AG04450 (cell line): ENCODE results near the gene EPHA5. TPM values are rescaled to one million over a fixed set of nuclear protein-coding genes. Genes with fewer than 3 reads are reported as not detected.

Experiments
- CTCF ChIA-PET: fragments of 300-600, 350-600 bp; formaldehyde crosslinking; extraction: SDS; loops from one replicate; lab custom pipeline; 2022; ENCODE audit warnings: antibody characterized with exemption, inconsistent platforms; lab: Charles Lee
- POLR2A ChIA-PET: fragments of 350-600 bp; formaldehyde crosslinking; extraction: SDS; loops from one replicate; lab custom pipeline; 2021; ENCODE audit warnings: antibody characterized with exemption, inconsistent platforms; lab: Yijun Ruan, JAX
- DNase-seq: peaks from one replicate; pipeline ENCODE4 v3.0.0-alpha.2; 2011; ENCODE audit warnings: low read depth, low spot score
- H3K27ac ChIP-seq: one replicate; pipeline ENCODE4 v1.5.1; 2012; ENCODE audit warnings: low read depth, low read length, control low read depth
- H3K27me3 ChIP-seq: one replicate; pipeline ENCODE4 v1.6.0; 2012; ENCODE audit warnings: low read length; ENCODE audit not compliant: control insufficient read depth, insufficient read depth
- H3K4me3 ChIP-seq: 2 replicates; pipeline ENCODE4 v1.5.1; 2011; ENCODE audit warnings: mild to moderate bottlenecking, low read depth, low read length, control low read depth
- H3K9me3 ChIP-seq: 2 replicates; pipeline ENCODE4 v1.5.1; 2012; ENCODE audit warnings: low read length; ENCODE audit not compliant: control insufficient read depth, insufficient read depth
- polyA plus RNA-seq: library from polyadenylated mRNA; depleted of rRNA; stranded (reverse); fragments of >200 nt; gene quantifications from 2 replicates; pipeline ENCODE4 v1.2.3, GENCODE V29; 2011
- TF ChIP-seq, protein P1 (sequence below): IDR thresholded peaks from 2 replicates; pipeline ENCODE4 v1.5.1; 2011; ENCODE audit warnings: low read depth, low read length, control low read depth, inconsistent platforms

EPHA5 gene
- polyA plus RNA-seq, 1 experiment = 0.04 TPM

GRCh38 chr4:65401083-65401482 lies 269.2 kb downstream of the EPHA5 start:
- H3K9me3 ChIP-seq = peaks cover 16% of the 10 kb centered on the region
- no peak overlapping the region for H3K4me3 ChIP-seq
- no peaks in the 10 kb centered on the region for H3K27me3 ChIP-seq
- CTCF ChIA-PET = no interaction called here
- POLR2A ChIA-PET = no interaction called here
- H3K27ac ChIP-seq = no peak overlapping the region
- DNase-seq = no peak
- TF ChIP-seq, protein P1, sequence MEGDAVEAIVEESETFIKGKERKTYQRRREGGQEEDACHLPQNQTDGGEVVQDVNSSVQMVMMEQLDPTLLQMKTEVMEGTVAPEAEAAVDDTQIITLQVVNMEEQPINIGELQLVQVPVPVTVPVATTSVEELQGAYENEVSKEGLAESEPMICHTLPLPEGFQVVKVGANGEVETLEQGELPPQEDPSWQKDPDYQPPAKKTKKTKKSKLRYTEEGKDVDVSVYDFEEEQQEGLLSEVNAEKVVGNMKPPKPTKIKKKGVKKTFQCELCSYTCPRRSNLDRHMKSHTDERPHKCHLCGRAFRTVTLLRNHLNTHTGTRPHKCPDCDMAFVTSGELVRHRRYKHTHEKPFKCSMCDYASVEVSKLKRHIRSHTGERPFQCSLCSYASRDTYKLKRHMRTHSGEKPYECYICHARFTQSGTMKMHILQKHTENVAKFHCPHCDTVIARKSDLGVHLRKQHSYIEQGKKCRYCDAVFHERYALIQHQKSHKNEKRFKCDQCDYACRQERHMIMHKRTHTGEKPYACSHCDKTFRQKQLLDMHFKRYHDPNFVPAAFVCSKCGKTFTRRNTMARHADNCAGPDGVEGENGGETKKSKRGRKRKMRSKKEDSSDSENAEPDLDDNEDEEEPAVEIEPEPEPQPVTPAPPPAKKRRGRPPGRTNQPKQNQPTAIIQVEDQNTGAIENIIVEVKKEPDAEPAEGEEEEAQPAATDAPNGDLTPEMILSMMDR = no peak

DNA sequence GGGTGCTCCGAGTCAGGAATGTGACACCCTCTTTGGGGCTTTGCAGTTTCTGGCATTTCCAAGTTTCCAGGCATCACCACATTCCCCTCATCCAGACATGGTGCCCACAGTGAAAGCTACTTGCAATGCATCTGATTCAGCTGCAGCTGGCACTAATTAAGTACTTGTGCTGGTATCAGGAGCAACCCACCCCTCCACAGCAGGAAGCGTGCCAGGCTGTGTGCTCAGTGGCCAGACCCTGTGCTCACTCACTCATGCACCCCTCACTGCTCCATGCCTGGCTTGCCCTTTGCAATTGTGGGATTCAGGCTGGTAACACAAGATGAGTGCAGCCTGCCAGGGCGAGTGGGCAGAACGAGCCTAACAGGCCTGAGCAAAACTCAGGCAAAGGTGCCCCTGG lies 271.2 kb downstream of the EPHA5 start:
- CTCF ChIA-PET = no interaction called here
- TF ChIP-seq, protein P1 = no peak
- Histone ChIP-seq H3K4me3 (no peak overlapping the region), H3K27ac (no peak overlapping the region), H3K9me3 (peaks cover 20% of the 10 kb centered on the region), H3K27me3 (no peaks in the 10 kb centered on the region)
- POLR2A ChIA-PET = no interaction called here
- DNase-seq = no peak

GRCh38 chr4:65393078-65393477 lies 277.2 kb downstream of the EPHA5 start:
- ChIA-PET POLR2A (no interaction called here), CTCF (no interaction called here)

GRCh38 chr4:65392488-65392887 lies 277.8 kb downstream of the EPHA5 start:
- Histone ChIP-seq H3K27ac (no peak overlapping the region), H3K4me3 (no peak overlapping the region), H3K27me3 (no peaks in the 10 kb centered on the region), H3K9me3 (peaks cover 4% of the 10 kb centered on the region; the same call in 1 of the 2 replicates)
- POLR2A ChIA-PET = no interaction called here
- no peak for DNase-seq
- CTCF ChIA-PET = no interaction called here
- TF ChIP-seq, protein P1 = no peak

More at GRCh38 chr4:65393078-65393477, 277.2 kb downstream of the EPHA5 start:
- Histone ChIP-seq H3K27ac (no peak overlapping the region), H3K9me3 (peaks cover 9% of the 10 kb centered on the region), H3K4me3 (no peak overlapping the region), H3K27me3 (no peaks in the 10 kb centered on the region)
- no peak for DNase-seq
- TF ChIP-seq, protein P1 = no peak

DNA sequence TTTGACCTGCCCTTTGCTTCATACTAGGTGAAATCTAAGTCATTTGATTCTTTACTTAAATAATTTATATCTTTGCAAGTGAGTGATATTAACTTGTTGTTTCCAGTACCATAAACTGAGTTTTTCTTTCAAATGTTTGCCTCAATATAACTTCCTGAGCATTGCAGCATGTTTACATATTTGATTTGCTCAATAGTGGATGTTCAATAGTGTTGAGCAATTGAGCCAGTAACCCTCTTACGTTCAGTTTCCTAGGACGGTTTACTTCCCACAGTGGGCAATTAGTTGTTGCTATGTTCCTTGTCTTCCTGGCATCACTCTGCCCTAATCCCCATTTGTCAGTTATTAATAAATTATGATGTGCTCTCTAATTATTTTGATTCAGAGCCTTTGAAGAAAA lies 278.5 kb downstream of the EPHA5 start:
- CTCF ChIA-PET = no interaction called here
- TF ChIP-seq, protein P1 = no peak
- no peak for DNase-seq
- Histone ChIP-seq H3K27me3 (no peaks in the 10 kb centered on the region), H3K4me3 (no peak overlapping the region), H3K27ac (no peak overlapping the region), H3K9me3 (peaks cover 4% of the 10 kb centered on the region; the same call in 1 of the 2 replicates)
- POLR2A ChIA-PET = no interaction called here
